ENCODE measurements around the gene KRTAP19-4. TPM values are rescaled to one million over a fixed set of nuclear protein-coding genes. Genes with fewer than 3 reads are reported as not detected.
"Not testable (repeated sequence)": the region's sequence is repeated elsewhere in the genome, so short reads cannot be mapped to it uniquely, and the experiment has no call there.

Gene KRTAP19-4
- not detected for total RNA-seq
- not detected for polyA plus RNA-seq
- long read RNA-seq, donor 1: 0 reads
- long read RNA-seq, donor 2: 0 reads
- long read RNA-seq, donor 3: 0 reads
- long read RNA-seq, donor 4: 0 reads
- long read RNA-seq, donor 5: 0 reads
- long read RNA-seq, donor 6: 0 reads
- long read RNA-seq, donor 7: 0 reads
- long read RNA-seq, donor 8: 0 reads
- long read RNA-seq, donor 9: 0 reads
- long read RNA-seq, donor 10: 0 reads

DNA sequence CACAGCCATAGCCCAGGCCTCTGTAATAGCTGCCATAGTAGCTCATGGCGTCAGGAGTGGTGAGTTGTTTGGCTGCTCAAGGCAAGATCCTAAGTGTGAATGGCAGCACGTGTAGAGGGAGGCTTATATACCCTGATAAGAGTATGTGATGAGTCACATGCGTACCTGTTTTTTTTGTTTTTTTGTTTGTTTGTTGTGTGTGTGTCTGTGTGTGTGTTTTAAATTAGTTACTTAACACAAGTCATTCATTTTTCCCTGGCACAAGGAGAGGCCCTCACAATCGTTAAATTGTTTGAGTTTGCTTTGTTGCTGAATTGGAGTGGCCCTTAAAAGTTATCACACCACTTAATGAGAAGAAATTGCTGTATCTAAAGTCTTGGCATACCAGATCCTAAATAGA, at the start of gene KRTAP19-4:
Gene KRTAP19-4, minus strand, starts transcription at position 101 of the 400 bp plus-strand sequence. Its CDS starts 55 bp downstream, at position 46.
- 58 to 72% (median 68%) methylated on average over 4 of the region's 4 CpGs for WGBS, 4 donors
- Histone ChIP-seq H3K27me3 (no peaks in the 10 kb centered on the region), H3K36me3 (replicated peaks in 1 of 2) (no peaks in the 10 kb centered on the region), H3K9me3 (replicated peaks in 1 of 3) (peaks cover 0 to 5% (median 0%) of the 10 kb centered on the region in 3 donors), H3K4me3 (peak within 1 kb of the TSS in 1 of 4 donors; percentile 14), H3K4me1 (replicated peaks in 1 of 2) (no peaks in the 10 kb centered on the region), H3K27ac (no peak within 1 kb of the TSS)
- DNase-seq: no peak
- intact Hi-C loops (cut with DNase I): no loop called here
- no peak for TF ChIP-seq CTCF (IDR thresholded peaks at IDR 0.05)
- TF ChIP-seq POLR2A (IDR thresholded peaks at IDR 0.05): no peak

- Histone ChIP-seq H3K27ac (no peak within 1 kb of the TSS), H3K4me3 (no peak within 1 kb of the TSS), H3K9me3 (replicated peaks in 1 of 3) (no peaks in the 10 kb centered on the region), H3K36me3 (replicated peaks in 1 of 2) (no peaks in the 10 kb centered on the region), H3K4me1 (replicated peaks in 1 of 2) (no peaks in the 10 kb centered on the region), H3K27me3 (no peaks in the 10 kb centered on the region)
- no peak for DNase-seq
- WGBS, 4 donors: 50 to 72% (median 62%) methylated on average over 1 of the region's 1 CpG
- intact Hi-C loops (cut with DNase I): no loop called here
- no peak for TF ChIP-seq CTCF (IDR thresholded peaks at IDR 0.05)
- no peak for TF ChIP-seq POLR2A (IDR thresholded peaks at IDR 0.05)
These were observed 44.8 kb upstream of the KRTAP19-4 start, which contains the start of gene KRTAP19-6 for GRCh38 chr21:30541764-30542163. Gene KRTAP19-6 (minus strand): TSS chr21:30541864. CDS start chr21:30541833, 31 bp downstream.

DNA sequence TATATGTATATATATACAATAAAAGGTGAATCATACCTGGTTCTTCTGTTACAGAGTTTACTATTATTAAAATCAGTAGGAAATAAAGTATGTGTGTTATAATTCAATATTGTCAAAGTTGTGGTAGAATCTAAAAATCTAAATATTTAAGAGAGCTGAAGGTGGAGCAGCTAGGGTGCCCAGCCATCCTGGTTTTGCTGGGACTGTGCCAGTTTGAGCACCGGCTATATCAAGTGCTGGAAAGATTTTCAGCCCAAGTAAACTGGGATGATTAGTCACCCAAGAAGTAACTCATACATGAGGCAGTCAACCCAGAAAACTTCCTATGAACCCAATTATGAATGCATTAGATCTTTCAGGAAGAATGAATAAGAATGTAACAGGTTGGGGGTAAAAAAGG, 21.9 kb upstream of the KRTAP19-4 start:
- Histone ChIP-seq H3K4me1 (replicated peaks in 1 of 2) (no peaks in the 10 kb centered on the region), H3K27ac (no peak overlapping the region), H3K36me3 (replicated peaks in 1 of 2) (no peaks in the 10 kb centered on the region), H3K9me3 (replicated peaks in 1 of 3) (no peaks in the 10 kb centered on the region), H3K27me3 (no peaks in the 10 kb centered on the region), H3K4me3 (no peak overlapping the region)
- 78 to 90% (median 84%) methylated on average over 1 of the region's 1 CpG for WGBS, 4 donors
- intact Hi-C loops (cut with DNase I): no loop called here
- TF ChIP-seq POLR2A (IDR thresholded peaks at IDR 0.05) (no peak), CTCF (IDR thresholded peaks at IDR 0.05) (no peak)
- no peak for DNase-seq

GRCh38 chr21:30515681-30516080, 18.7 kb upstream of the KRTAP19-4 start:
- Histone ChIP-seq H3K9me3 (replicated peaks in 1 of 3) (no peaks in the 10 kb centered on the region), H3K27me3 (no peaks in the 10 kb centered on the region), H3K27ac (no peak overlapping the region), H3K4me3 (no peak overlapping the region), H3K4me1 (replicated peaks in 1 of 2) (no peaks in the 10 kb centered on the region), H3K36me3 (replicated peaks in 1 of 2) (no peaks in the 10 kb centered on the region)
- WGBS, 4 donors: 70 to 80% (median 77%) methylated on average over 1 of the region's 1 CpG
- intact Hi-C loops (cut with DNase I): no loop called here
- DNase-seq: no peak
- TF ChIP-seq CTCF (IDR thresholded peaks at IDR 0.05): no peak
- TF ChIP-seq POLR2A (IDR thresholded peaks at IDR 0.05): no peak

DNA sequence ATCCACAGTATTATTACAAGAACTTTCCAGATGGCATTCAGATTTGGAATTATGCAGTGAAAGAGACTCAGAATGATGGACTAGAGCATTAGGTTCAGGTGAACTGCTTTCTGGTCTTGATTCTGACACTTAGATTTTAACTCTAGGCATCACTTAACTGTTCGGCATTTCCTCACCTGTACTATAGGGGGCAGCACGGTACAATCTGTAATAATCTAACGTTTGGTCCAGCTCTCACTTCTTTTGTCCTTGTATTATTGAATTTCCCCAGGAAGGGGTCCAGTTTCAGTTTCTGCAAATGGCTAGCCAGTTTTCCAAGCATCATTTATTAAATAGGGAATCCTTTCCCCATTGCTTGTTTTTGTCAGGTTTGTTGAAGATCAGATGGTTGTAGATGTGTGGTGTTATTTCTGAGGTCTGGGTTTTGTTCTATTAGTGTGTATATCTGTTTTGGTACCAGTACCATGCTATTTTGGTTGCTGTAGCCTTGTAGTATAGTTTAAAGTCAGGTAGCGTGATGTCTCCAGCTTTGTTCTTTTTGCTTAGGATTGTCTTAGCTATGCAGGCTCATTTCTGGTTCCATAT, 8.7 kb upstream of the KRTAP19-4 start:
- WGBS, 4 donors: 31 to 35% (median 33%) methylated on average over 4 of the region's 4 CpGs
- H3K27me3 ChIP-seq; H3K27ac ChIP-seq; H3K4me3 ChIP-seq; DNase-seq; intact Hi-C loops (cut with DNase I); H3K9me3 ChIP-seq (replicated peaks in 1 of 3); H3K36me3 ChIP-seq (replicated peaks in 1 of 2); H3K4me1 ChIP-seq (replicated peaks in 1 of 2): not testable (repeated sequence)

Data from adrenal gland (tissue), 19 donors.